HepG2 (cell line): Measurements from ENCODE around the gene KIF1B. TPM values are rescaled to one million over a fixed set of nuclear protein-coding genes. Genes with fewer than 3 reads are reported as not detected.

Source experiments
- KIAA2018 ChIP-seq: sonication (generic); formaldehyde crosslinking; IDR thresholded peaks from 2 replicates; pipeline ENCODE4 v1.5.0; 2020; ENCODE audit warnings: mild to moderate bottlenecking, missing genetic modification reagents, borderline replicate concordance
- MAFF ChIP-seq: IDR thresholded peaks from 2 replicates; pipeline ENCODE4 v1.6.1; 2011; ENCODE audit warnings: low read depth, low read length, improper control_type of control experiment
- ZBTB34 ChIP-seq: sonication (generic); formaldehyde crosslinking; IDR thresholded peaks from 2 replicates; pipeline ENCODE4 v1.8.0; 2022; ENCODE audit warnings: mild to moderate bottlenecking, missing genetic modification reagents
- ZNF264 ChIP-seq: sonication (generic); formaldehyde crosslinking; IDR thresholded peaks from 2 replicates; pipeline ENCODE4 v1.4.0; 2020; ENCODE audit warnings: missing genetic modification reagents
- ZNF318 ChIP-seq: sonication (generic); formaldehyde crosslinking; IDR thresholded peaks from 2 replicates; pipeline ENCODE4 v1.4.0; 2020; ENCODE audit warnings: mild to moderate bottlenecking, missing genetic modification reagents
- ZNF556 ChIP-seq: sonication (generic); formaldehyde crosslinking; IDR thresholded peaks from 2 replicates; pipeline ENCODE4 v1.4.0; 2020; ENCODE audit warnings: mild to moderate bottlenecking, missing genetic modification reagents, borderline replicate concordance
- ZNF597 ChIP-seq: sonication (generic); formaldehyde crosslinking; IDR thresholded peaks from 2 replicates; pipeline ENCODE4 v1.5.0; 2020; ENCODE audit warnings: missing genetic modification reagents
- ZNF7 ChIP-seq: IDR thresholded peaks from 2 replicates; pipeline ENCODE4 v1.6.1; 2016; ENCODE audit warnings: missing biosample characterization, missing genetic modification reagents
- polyA plus RNA-seq, 8 experiments: library from polyadenylated mRNA; depleted of rRNA in 3 of 8; stranded (reverse) in 7 of 8; unstranded in 1 of 8; fragments of >200 nt; fragmentation: Illumina TruSeq in 4 of 8; extraction: Trizol in 4 of 8; gene quantifications; 2 replicates each; pipeline versions ENCODE4 v1.2.1 to v1.2.3, GENCODE V29; 2011 to 2016; ENCODE audit warnings: low read depth in 4 of 8, missing spikeins in 1 of 8, mixed read lengths in 1 of 8; ENCODE audit not compliant: insufficient read depth in 1 of 8
- total RNA-seq, 5 experiments: library from RNA; depleted of rRNA; stranded (reverse); fragments of >200 nt; fragmentation: Illumina TruSeq; extraction: Trizol; gene quantifications; 2 replicates each; pipeline ENCODE4 v1.2.3, GENCODE V29; 2016; ENCODE audit warnings: low read depth in 1 of 5

KIF1B gene
- total and polyA plus RNA-seq, 2 of the 13 experiments (the other 11 are each of a cell fraction or from before 2014, with no cell fraction given) = 26.7 to 32.5 TPM

GRCh38 chr1:10360045-10360444 lies 149.7 kb downstream of the KIF1B start (continued):
- TF ChIP-seq ZNF318 (CRISPR knock-in tag) (no peak), ZNF556 (no peak), MAFF (no peak), ZNF597 (CRISPR knock-in tag) (no peak), ZBTB34 (no peak), KIAA2018 (CRISPR knock-in tag) (no peak), ZNF7 (CRISPR knock-in tag) (no peak), ZNF264 (no peak)
